Keratinocyte (primary cell): ENCODE data around the gene BAG1. TPM values are rescaled to one million over a fixed set of nuclear protein-coding genes. Genes with fewer than 3 reads are reported as not detected.

Experiments used
- DNase-seq: peaks from one replicate; pipeline ENCODE4 v3.0.0-alpha.2; 2011; ENCODE audit warnings: low read depth, missing footprints, low spot score
- FAIRE-seq: peaks from 2 replicates; lab custom pipeline; 2011; peaks lifted over from hg19 to GRCh38; lab: Jason Lieb, UNC
- H2AFZ ChIP-seq: 2 replicates; pipeline ENCODE4 v1.6.0; 2012; ENCODE audit warnings: low read length, control low read depth, inconsistent platforms; ENCODE audit not compliant: control insufficient read depth
- H3K27ac ChIP-seq: 2 replicates; pipeline ENCODE4 v1.5.1; 2011; ENCODE audit warnings: low read length; ENCODE audit not compliant: control insufficient read depth, insufficient read depth
- H3K27me3 ChIP-seq: 3 replicates; pipeline ENCODE4 v1.6.0; 2011; ENCODE audit warnings: low read length; ENCODE audit not compliant: control insufficient read depth, insufficient read depth; ENCODE audit errors: extremely low read depth
- H3K36me3 ChIP-seq, 2 experiments: 2 replicates in 1 of 2; 3 replicates in 1 of 2; pipeline ENCODE4 v1.5.1; 2011; ENCODE audit warnings: low read length in 2 of 2, mild to moderate bottlenecking in 1 of 2; ENCODE audit not compliant: control insufficient read depth in 2 of 2, insufficient read depth in 2 of 2; ENCODE audit errors: extremely low read depth in 1 of 2
- H3K4me1 ChIP-seq: 3 replicates; pipeline ENCODE4 v1.5.1; 2011; ENCODE audit warnings: low read length; ENCODE audit not compliant: control insufficient read depth, insufficient read depth; ENCODE audit errors: extremely low read depth
- H3K4me2 ChIP-seq: 3 replicates; pipeline ENCODE4 v1.6.0; 2011; ENCODE audit warnings: low read depth, low read length; ENCODE audit not compliant: control insufficient read depth, insufficient read depth; ENCODE audit errors: extremely low read depth
- H3K4me3 ChIP-seq, 3 experiments: fragments of 200-600 bp in 1 of 3; sonication (generic) in 1 of 3; 2 replicates in 2 of 3; 3 replicates in 1 of 3; pipeline ENCODE4 v1.5.1; 2011 to 2016; ENCODE audit warnings: low read length in 3 of 3, mild to moderate bottlenecking in 3 of 3, control low read depth in 2 of 3, inconsistent platforms in 1 of 3, low read depth in 1 of 3, mixed read lengths in 1 of 3, mixed run types in 1 of 3, moderate library complexity in 1 of 3; ENCODE audit not compliant: control insufficient read depth in 2 of 3, insufficient read depth in 2 of 3; ENCODE audit errors: extremely low read depth in 1 of 3
- H3K79me2 ChIP-seq: 2 replicates; pipeline ENCODE4 v1.6.0; 2012; ENCODE audit warnings: low read length; ENCODE audit not compliant: control insufficient read depth, insufficient read depth
- H3K9ac ChIP-seq: 3 replicates; pipeline ENCODE4 v1.6.0; 2011; ENCODE audit warnings: low read length; ENCODE audit not compliant: control insufficient read depth, insufficient read depth; ENCODE audit errors: extremely low read depth
- H3K9me1 ChIP-seq: 3 replicates; pipeline ENCODE4 v1.6.0; 2011; ENCODE audit warnings: low read length; ENCODE audit not compliant: control insufficient read depth, insufficient read depth; ENCODE audit errors: extremely low read depth
- H3K9me3 ChIP-seq: 2 replicates; pipeline ENCODE4 v1.5.1; 2012; ENCODE audit warnings: low read depth, low read length; ENCODE audit not compliant: control insufficient read depth
- H4K20me1 ChIP-seq: 3 replicates; pipeline ENCODE4 v1.6.0; 2011; ENCODE audit warnings: low read length; ENCODE audit not compliant: control insufficient read depth, insufficient read depth; ENCODE audit errors: extremely low read depth
- CTCF ChIP-seq, 3 experiments: IDR thresholded peaks in 1 of 3; conservative IDR thresholded peaks in 1 of 3; optimal IDR thresholded peaks in 1 of 3; 2 replicates in 2 of 3; 3 replicates in 1 of 3; pipeline versions ENCODE3 to v1.5.1; 2011; ENCODE audit warnings: low read length in 3 of 3, mild to moderate bottlenecking in 3 of 3, moderate library complexity in 2 of 3, control low read depth in 1 of 3, inconsistent platforms in 1 of 3; ENCODE audit not compliant: insufficient read depth in 2 of 3; ENCODE audit errors: extremely low read depth in 1 of 3
- EZH2 ChIP-seq: IDR thresholded peaks from one replicate; pipeline ENCODE4 v1.6.1; 2012; ENCODE audit warnings: inconsistent platforms, mild to moderate bottlenecking, low read length, moderate library complexity
- dilution Hi-C: fragments of 300-500 bp; cut with MboI; formaldehyde crosslinking; loops from one replicate; pipeline ENCODE4 v1.7.0; 2020; ENCODE audit warnings: low sequenced_read_pairs; ENCODE audit not compliant: extremely low pct_ligation_motif_present
- polyA plus RNA-seq, 5 experiments: library from polyadenylated mRNA; depleted of rRNA in 3 of 5; stranded (reverse) in 3 of 5; stranded (forward) in 1 of 5; unstranded in 1 of 5; fragments of >200 nt; gene quantifications; 1 replicate in 1 of 5; 2 replicates in 3 of 5; 3 replicates in 1 of 5; pipeline versions ENCODE4 v1.2.1 to v1.2.3, GENCODE V29; 2011 to 2012; ENCODE audit warnings: missing spikeins in 2 of 5, low read depth in 1 of 5, low replicate concordance in 1 of 5

The BAG1 gene
- polyA plus RNA-seq, 1 donor (not counting 4 experiments of a cell fraction or from before 2014, with no cell fraction given), result 30.1 TPM

GRCh38 chr9:33256236-33256635 is 8.3 kb downstream of the BAG1 start:
- H3K4me3 ChIP-seq, result no peak overlapping the region
- H3K27me3 ChIP-seq, result no peaks in the 10 kb centered on the region
- no peaks in the 10 kb centered on the region for H3K9me3 ChIP-seq
- no peaks in the 10 kb centered on the region for H3K9me1 ChIP-seq
- peak overlapping the region; percentile 16 for H3K27ac ChIP-seq
- no peak overlapping the region for H3K9ac ChIP-seq
- FAIRE-seq (no peak), DNase-seq (no peak)
- TF ChIP-seq CTCF (optimal IDR thresholded peaks at IDR 0.05 in 1 of 3, IDR thresholded peaks at IDR 0.05 in 1 of 3, conservative IDR thresholded peaks at IDR 0.05 in 1 of 3; ENCODE audit: extremely low read depth in 1 of 3, insufficient read depth in 2 of 3, low read length in 3 of 3) (no peak), EZH2 (no peak)
- peaks cover 36 to 49% of the 10 kb centered on the region in 2 experiments for H3K36me3 ChIP-seq
- no peaks in the 10 kb centered on the region for H4K20me1 ChIP-seq
- H3K4me2 ChIP-seq, result no peak overlapping the region
- H3K79me2 ChIP-seq, result peaks cover 5% of the 10 kb centered on the region
- peaks cover 14% of the 10 kb centered on the region for H3K4me1 ChIP-seq
- no peak overlapping the region for H2AFZ ChIP-seq
- dilution Hi-C loops, result no loop called here

- Histone ChIP-seq H2AFZ (no peak overlapping the region), H4K20me1 (no peaks in the 10 kb centered on the region), H3K9me3 (no peaks in the 10 kb centered on the region), H3K9ac (no peak overlapping the region), H3K4me1 (peaks cover 17% of the 10 kb centered on the region), H3K79me2 (peaks cover 2% of the 10 kb centered on the region), H3K36me3 (peaks cover 34 to 49% of the 10 kb centered on the region in 2 experiments), H3K9me1 (no peaks in the 10 kb centered on the region), H3K4me2 (no peak overlapping the region), H3K4me3 (no peak overlapping the region), H3K27me3 (no peaks in the 10 kb centered on the region), H3K27ac (peak overlapping the region; percentile 16)
- no peak for FAIRE-seq
- dilution Hi-C loops, result no loop called here
- no peak for DNase-seq
- TF ChIP-seq EZH2, result no peak
- no peak for TF ChIP-seq CTCF (optimal IDR thresholded peaks at IDR 0.05 in 1 of 3, IDR thresholded peaks at IDR 0.05 in 1 of 3, conservative IDR thresholded peaks at IDR 0.05 in 1 of 3; ENCODE audit: extremely low read depth in 1 of 3, insufficient read depth in 2 of 3, low read length in 3 of 3)
These were observed 9.0 kb downstream of the BAG1 start for GRCh38 chr9:33255471-33255870.
